Sigmoid colon (tissue), 7 donors: ENCODE measurements around the gene MYH7B. TPM values are rescaled to one million over a fixed set of nuclear protein-coding genes. Genes with fewer than 3 reads are reported as not detected.

Experiments used
- DNase-seq: peaks from one replicate; pipeline ENCODE4 v3.0.0-alpha.2; 2019
- H3K27ac ChIP-seq, 4 donors: fragments of 200-600 bp; sonication (generic); one replicate each; pipeline ENCODE4 v1.5.1; 2016 to 2019; ENCODE audit warnings: mild to moderate bottlenecking in 1 of 4
- H3K27me3 ChIP-seq, 3 donors: fragments of 200-600 bp; sonication (generic); one replicate each; pipeline ENCODE4 v1.5.1; 2019; ENCODE audit warnings: mild to moderate bottlenecking in 1 of 3
- H3K36me3 ChIP-seq, 4 donors: fragments of 200-600 bp; sonication (generic); one replicate each; pipeline ENCODE4 v1.5.1; 2016 to 2019
- H3K4me1 ChIP-seq, 4 donors: fragments of 200-600 bp; sonication (generic); one replicate each; pipeline ENCODE4 v1.5.1; 2017 to 2019
- H3K4me3 ChIP-seq, 4 donors: fragments of 200-600 bp; sonication (generic); one replicate each; pipeline ENCODE4 v1.5.1; 2017 to 2019; ENCODE audit warnings: mild to moderate bottlenecking in 2 of 4, moderate library complexity in 1 of 4
- H3K9me3 ChIP-seq, 4 donors: fragments of 200-600 bp in 3 of 4; sonication (generic) in 3 of 4; one replicate each; pipeline versions ENCODE4 v1.5.1 to v1.6.1; 2013 to 2019
- CTCF ChIP-seq, 4 experiments: fragments of 450-650 bp in 3 of 4; fragments of 200-600 bp in 1 of 4; IDR thresholded peaks; one replicate each; pipeline ENCODE4 v1.5.1; 2016 to 2019; ENCODE audit warnings: antibody characterized with exemption in 4 of 4, mild to moderate bottlenecking in 3 of 4, moderate library complexity in 2 of 4
- EP300 ChIP-seq, 4 donors: sonication (generic); formaldehyde crosslinking; IDR thresholded peaks; one replicate each; pipeline ENCODE4 v1.6.1; 2017; ENCODE audit warnings: antibody characterized with exemption in 4 of 4
- POLR2A ChIP-seq, 2 donors: fragments of 450-650 bp; IDR thresholded peaks; one replicate each; pipeline ENCODE4 v1.6.1; 2016; ENCODE audit warnings: antibody characterized with exemption in 2 of 2, mild to moderate bottlenecking in 2 of 2, moderate library complexity in 2 of 2
- POLR2AphosphoS5 ChIP-seq, 4 donors: sonication (generic); formaldehyde crosslinking; IDR thresholded peaks; one replicate each; pipeline ENCODE4 v1.6.1; 2017; ENCODE audit warnings: antibody characterized with exemption in 4 of 4
- WGBS, 2 donors: extraction: QIAGEN DNeasy Blood & Tissue Kit; methylation state at CpG; one replicate each; pipeline ENCODE4 v1.1.7; 2013; 5-methylcytosine and 5-hydroxymethylcytosine counted together
- intact Hi-C: fragments of 100-400 bp; cut with DNase I; formaldehyde crosslinking; loops from one replicate; pipeline ENCODE4 v1.15.1; 2023
- polyA plus RNA-seq, 3 donors: library from polyadenylated mRNA; stranded (reverse); fragments of 200-250 nt; gene quantifications; one replicate each; pipeline ENCODE4 v1.2.3, GENCODE V29; 2013
- total RNA-seq, 4 donors: library from RNA; depleted of rRNA; stranded (reverse); fragments of >200 nt; gene quantifications; one replicate each; pipeline ENCODE4 v1.1.0, GENCODE V29; 2016
- donor health status: healthy with polysubstance abuse.
- donor health status: Bipolar disorder and iron deficiency.
- donor health status: healthy.

The MYH7B gene
- total and polyA plus RNA-seq, 7 donors, result under 0.01 to 1.6 (median 0.66) TPM

- 93 to 94% methylated on average over 28 of the region's 28 CpGs for WGBS, 2 donors
- no peaks in the 10 kb centered on the region for H3K27me3 ChIP-seq
- H3K4me3 ChIP-seq, result no peak overlapping the region
- no peaks in the 10 kb centered on the region for H3K9me3 ChIP-seq
- H3K4me1 ChIP-seq, result peaks cover 0 to 13% (median 11%) of the 10 kb centered on the region in 4 donors
- H3K27ac ChIP-seq, result no peak overlapping the region
- no peak for DNase-seq
- TF ChIP-seq EP300 (IDR thresholded peaks at IDR 0.05) (no peak), POLR2A (IDR thresholded peaks at IDR 0.05) (no peak), POLR2AphosphoS5 (IDR thresholded peaks at IDR 0.05) (no peak), CTCF (IDR thresholded peaks at IDR 0.05) (no peak)
- H3K36me3 ChIP-seq, result peaks cover 29 to 88% (median 59%) of the 10 kb centered on the region in 4 donors
- intact Hi-C loops, result no loop called here
These were observed 42.8 kb downstream of the MYH7B start for GRCh38 chr20:34998331-34998950.

GRCh38 chr20:34999021-34999451, 43.4 kb downstream of the MYH7B start:
- TF ChIP-seq POLR2A (IDR thresholded peaks at IDR 0.05) (no peak), CTCF (IDR thresholded peaks at IDR 0.05) (no peak), EP300 (IDR thresholded peaks at IDR 0.05) (no peak), POLR2AphosphoS5 (IDR thresholded peaks at IDR 0.05) (no peak)
- WGBS, 2 donors, result 94% methylated on average over 25 of the region's 25 CpGs
- intact Hi-C loops, result no loop called here
- Histone ChIP-seq H3K27ac (no peak overlapping the region), H3K9me3 (no peaks in the 10 kb centered on the region), H3K36me3 (peaks cover 33 to 88% (median 65%) of the 10 kb centered on the region in 4 donors), H3K27me3 (no peaks in the 10 kb centered on the region), H3K4me3 (no peak overlapping the region), H3K4me1 (peaks cover 0 to 13% (median 11%) of the 10 kb centered on the region in 4 donors)
- DNase-seq, result no peak

- Histone ChIP-seq H3K27me3 (no peaks in the 10 kb centered on the region), H3K9me3 (no peaks in the 10 kb centered on the region), H3K27ac (no peak overlapping the region), H3K36me3 (peaks cover 40 to 88% (median 71%) of the 10 kb centered on the region in 4 donors), H3K4me3 (no peak overlapping the region), H3K4me1 (peaks cover 0 to 13% (median 11%) of the 10 kb centered on the region in 4 donors)
- WGBS, 2 donors, result 79 to 90% methylated on average over 10 of the region's 10 CpGs
- DNase-seq, result no peak
- intact Hi-C loops, result no loop called here
- TF ChIP-seq POLR2AphosphoS5 (IDR thresholded peaks at IDR 0.05) (no peak), EP300 (IDR thresholded peaks at IDR 0.05) (no peak), POLR2A (IDR thresholded peaks at IDR 0.05) (no peak), CTCF (IDR thresholded peaks at IDR 0.05) (no peak)
These were observed 44.1 kb downstream of the MYH7B start for GRCh38 chr20:34999782-35000181.

GRCh38 chr20:35000311-35000921, 44.7 kb downstream of the MYH7B start:
- no peak for DNase-seq
- peaks cover 0 to 13% (median 11%) of the 10 kb centered on the region in 4 donors for H3K4me1 ChIP-seq
- 94 to 95% methylated on average over 28 of the region's 28 CpGs for WGBS, 2 donors
- intact Hi-C loops, result no loop called here
- no peak overlapping the region for H3K4me3 ChIP-seq
- TF ChIP-seq POLR2A (IDR thresholded peaks at IDR 0.05) (no peak), POLR2AphosphoS5 (IDR thresholded peaks at IDR 0.05) (no peak), EP300 (IDR thresholded peaks at IDR 0.05) (no peak), CTCF (IDR thresholded peaks at IDR 0.05) (no peak)
- H3K27ac ChIP-seq, result no peak overlapping the region
- H3K9me3 ChIP-seq, result no peaks in the 10 kb centered on the region
- H3K36me3 ChIP-seq, result peaks cover 47 to 88% (median 76%) of the 10 kb centered on the region in 4 donors
- no peaks in the 10 kb centered on the region for H3K27me3 ChIP-seq
